Measurements from ENCODE around the gene TMEM86A. TPM values are rescaled to one million over a fixed set of nuclear protein-coding genes. Genes with fewer than 3 reads are reported as not detected.

TMEM86A gene
- total and polyA plus RNA-seq, 2 of the 4 experiments (the other 2 are of a cell fraction) = 0.31 to 0.36 TPM

GRCh38 chr11:18730020-18730419 lies 31.4 kb downstream of the TMEM86A start:
- Histone ChIP-seq H3K18ac (ENCODE audit: low read depth, low read length) (no peak overlapping the region), H3K4me2 (ENCODE audit: low read depth, low read length) (no peak overlapping the region), H2BK20ac (ENCODE audit: low read depth, low read length) (no peak overlapping the region), H3K27ac (ENCODE audit: insufficient read depth, low read length) (no peak overlapping the region), H3K4ac (ENCODE audit: low read depth, low read length) (no peak overlapping the region), H3K27me3 (ENCODE audit: control insufficient read depth, insufficient read depth, low read length) (peaks cover 4% of the 10 kb centered on the region; the same call in 1 of the 2 replicates), H4K5ac (ENCODE audit: low read depth, low read length) (no peak overlapping the region), H4K8ac (ENCODE audit: low read depth in 2 of 2, low read length in 2 of 2) (no peak overlapping the region), H4K91ac (ENCODE audit: insufficient read depth, low read depth, low read length) (no peak overlapping the region), H3K9me1 (ENCODE audit: insufficient read depth, low read length) (no peaks in the 10 kb centered on the region), H3K4me3 (ENCODE audit: insufficient read depth, low read depth, low read length) (no peak overlapping the region), H2BK5ac (ENCODE audit: low read depth, low read length, poor library complexity, severe bottlenecking) (no peak overlapping the region), H2BK120ac (ENCODE audit: low read depth, low read length) (no peak overlapping the region), H3K56ac (ENCODE audit: extremely low read depth, insufficient read depth, low read length) (no peak overlapping the region), H2AK5ac (ENCODE audit: low read depth, low read length) (no peak overlapping the region), H4K20me1 (ENCODE audit: insufficient read depth, low read length) (no peaks in the 10 kb centered on the region), H3K4me1 (ENCODE audit: control insufficient read depth, insufficient read depth, low read length) (no peaks in the 10 kb centered on the region), H2BK15ac (ENCODE audit: low read depth, low read length) (no peak overlapping the region), H3K36me3 (ENCODE audit: control insufficient read depth, insufficient read depth, low read length) (no peaks in the 10 kb centered on the region), H3K9ac (ENCODE audit: low read depth, low read length) (no peak overlapping the region), H3K9me3 (ENCODE audit: control insufficient read depth, insufficient read depth, low read length) (no peaks in the 10 kb centered on the region), H2AFZ (replicated peaks; ENCODE audit: low read length, poor library complexity) (no peak overlapping the region), H3K79me1 (ENCODE audit: low read depth in 1 of 2, low read length in 2 of 2) (no peaks in the 10 kb centered on the region), H3K23ac (ENCODE audit: low read depth, low read length) (no peak overlapping the region), H3K14ac (replicated peaks; ENCODE audit: low read depth, low read length) (no peak overlapping the region), H2AK9ac (replicated peaks; ENCODE audit: low read depth, low read length, poor library complexity) (no peak overlapping the region)
- DNase-seq (no peak), ATAC-seq (ENCODE audit: low read depth) (no peak)
- WGBS, 2 experiments (ENCODE audit: extremely low coverage in 2 of 2, insufficient read length in 1 of 2) = 95% methylated on average over 6 of the region's 9 CpGs; no CpG with 5 or more reads in 1 of the 2 experiments
- ChIA-PET CTCF (no interaction called here), POLR2A (ENCODE audit: unreplicated experiment) (no interaction called here)
- dilution Hi-C loops (cut with HindIII; ENCODE audit: low sequenced_read_pairs, unreplicated experiment) (no loop called here), intact Hi-C loops (cut with micrococcal nuclease) (loop anchor here (5.0 kb wide), 2 partner anchors 188 to 488 kb away; no protein-coding TSS in a partner anchor), in situ Hi-C loops (cut with MboI; ENCODE audit: low sequenced_read_pairs) (loop anchor here (25.0 kb wide), 1 partner anchor 193 kb away; the partner anchor contains the start of gene TSG101)
- TF ChIP-seq RAD21 (IDR thresholded peaks at IDR 0.05; ENCODE audit: low read length) (no peak), POLR2A (IDR thresholded peaks at IDR 0.05; ENCODE audit: low read depth, low read length) (no peak), BHLHE40 (IDR thresholded peaks at IDR 0.05; ENCODE audit: low read depth, low read length) (no peak), RCOR1 (IDR thresholded peaks at IDR 0.05; ENCODE audit: insufficient replicate concordance, low read length) (no peak), USF2 (IDR thresholded peaks at IDR 0.05; ENCODE audit: low read depth, low read length) (no peak), FOS (IDR thresholded peaks at IDR 0.05; ENCODE audit: low read depth, low read length) (no peak), CEBPB (IDR thresholded peaks at IDR 0.05; ENCODE audit: low read depth, low read length) (no peak), MXI1 (IDR thresholded peaks at IDR 0.05; ENCODE audit: borderline replicate concordance, low read depth, low read length) (no peak)
- no TSS peak for BruUV-seq (replicated peaks)

All from IMR-90 (cell line).